Right kidney (tissue), 1 donor: ENCODE results near the gene LARGE1.

Experiments
- DNase-seq: peaks from one replicate; pipeline ENCODE4 v3.0.0-alpha.2; 2016

Gene LARGE1

DNA sequence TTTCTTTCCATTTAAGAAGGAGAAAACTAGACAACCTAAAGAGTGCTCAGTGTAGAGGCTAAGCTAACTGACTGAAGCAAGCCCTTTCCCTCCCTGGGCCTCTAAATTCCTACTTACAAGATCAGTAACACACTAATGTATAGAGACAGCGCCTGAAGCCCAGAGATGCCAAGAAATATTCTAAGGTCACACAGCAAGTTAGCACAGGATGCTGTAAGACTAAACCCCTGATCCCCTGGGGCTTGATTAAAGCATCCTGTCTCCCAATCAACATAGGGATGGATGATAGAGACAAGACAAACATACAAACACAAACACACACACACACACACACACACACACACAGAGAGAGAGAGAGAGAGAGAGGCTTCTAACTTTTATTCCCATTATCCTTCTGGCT is 5.6 kb downstream of the LARGE1 start:
- DNase-seq, result no peak

DNA sequence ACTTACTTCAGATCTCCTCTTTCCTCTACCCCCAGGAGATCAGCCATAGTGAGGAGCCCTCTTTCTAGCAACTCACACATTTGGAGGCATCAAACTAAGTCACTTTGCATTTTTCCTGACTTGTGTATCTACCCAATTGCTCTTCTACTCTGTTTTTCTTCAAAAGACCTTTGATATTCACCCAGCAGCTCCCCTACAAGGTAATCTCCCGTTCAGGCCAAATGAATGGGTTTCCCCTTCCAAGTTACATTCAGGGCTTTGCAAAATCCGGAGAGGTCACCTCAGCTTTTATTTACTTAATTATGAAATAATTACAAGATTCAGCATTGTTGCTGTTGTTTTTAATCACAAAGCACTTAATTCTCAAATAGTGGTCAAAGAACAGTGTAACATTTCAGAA is 6.1 kb downstream of the LARGE1 start:
- DNase-seq, result no peak

DNA sequence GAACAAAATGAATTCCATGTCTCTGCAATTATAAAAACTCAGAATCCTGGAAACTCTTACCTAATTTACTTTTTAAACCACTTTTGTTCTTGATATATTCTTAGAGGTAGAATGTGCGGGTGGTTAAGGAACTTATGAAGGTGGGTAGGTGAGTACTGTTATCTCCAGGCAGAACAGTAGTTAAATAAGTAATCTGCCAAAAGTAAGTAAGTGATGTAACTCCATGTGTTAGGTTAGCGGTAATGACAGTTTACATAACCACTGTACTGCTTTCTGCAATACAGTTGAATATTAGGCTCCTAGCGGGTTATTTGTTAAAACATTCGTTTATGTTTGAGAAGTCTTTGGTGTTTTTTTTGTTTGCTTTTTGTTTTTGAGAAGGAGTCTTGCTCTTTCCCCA is 7.1 kb downstream of the LARGE1 start:
- DNase-seq, result no peak

DNA sequence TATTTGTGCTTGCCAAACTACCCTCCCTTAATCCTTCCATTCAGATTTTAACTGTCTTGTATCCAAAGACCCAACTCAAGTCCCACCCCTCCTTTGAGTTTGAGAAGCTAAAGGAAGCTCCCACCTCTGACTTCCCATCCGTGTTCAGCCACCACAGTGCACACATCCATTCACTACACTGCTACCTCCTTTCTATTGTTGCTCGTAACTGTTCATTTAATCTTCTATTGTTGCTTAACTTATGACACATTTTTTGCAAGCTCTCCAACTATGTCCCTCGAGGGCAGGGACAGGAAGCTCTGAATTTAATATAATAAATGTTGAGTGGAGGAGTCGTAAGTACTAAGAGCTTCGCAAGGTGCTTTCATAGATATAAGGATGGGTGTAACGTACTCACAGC is 10.4 kb downstream of the LARGE1 start:
- DNase-seq, result no peak

DNA sequence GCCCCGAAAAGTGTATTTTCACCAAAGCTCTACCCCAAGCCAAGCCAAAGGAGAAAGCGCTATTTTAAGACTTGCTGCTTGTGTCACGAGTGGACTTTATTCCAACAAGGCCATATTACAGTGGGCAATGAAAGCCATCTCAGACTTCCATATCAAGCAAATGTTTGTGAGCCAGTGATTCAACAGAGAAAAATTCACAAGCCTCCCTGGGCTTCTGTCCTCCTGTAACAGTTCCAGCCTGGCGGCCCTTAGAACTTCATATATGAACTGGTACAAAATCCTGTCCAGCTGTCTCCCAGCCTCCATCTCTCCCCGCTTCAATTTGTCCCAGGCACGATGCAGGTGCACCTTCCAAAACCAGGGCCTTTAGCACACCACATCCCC is 11.2 kb downstream of the LARGE1 start:
- DNase-seq, result no peak

DNA sequence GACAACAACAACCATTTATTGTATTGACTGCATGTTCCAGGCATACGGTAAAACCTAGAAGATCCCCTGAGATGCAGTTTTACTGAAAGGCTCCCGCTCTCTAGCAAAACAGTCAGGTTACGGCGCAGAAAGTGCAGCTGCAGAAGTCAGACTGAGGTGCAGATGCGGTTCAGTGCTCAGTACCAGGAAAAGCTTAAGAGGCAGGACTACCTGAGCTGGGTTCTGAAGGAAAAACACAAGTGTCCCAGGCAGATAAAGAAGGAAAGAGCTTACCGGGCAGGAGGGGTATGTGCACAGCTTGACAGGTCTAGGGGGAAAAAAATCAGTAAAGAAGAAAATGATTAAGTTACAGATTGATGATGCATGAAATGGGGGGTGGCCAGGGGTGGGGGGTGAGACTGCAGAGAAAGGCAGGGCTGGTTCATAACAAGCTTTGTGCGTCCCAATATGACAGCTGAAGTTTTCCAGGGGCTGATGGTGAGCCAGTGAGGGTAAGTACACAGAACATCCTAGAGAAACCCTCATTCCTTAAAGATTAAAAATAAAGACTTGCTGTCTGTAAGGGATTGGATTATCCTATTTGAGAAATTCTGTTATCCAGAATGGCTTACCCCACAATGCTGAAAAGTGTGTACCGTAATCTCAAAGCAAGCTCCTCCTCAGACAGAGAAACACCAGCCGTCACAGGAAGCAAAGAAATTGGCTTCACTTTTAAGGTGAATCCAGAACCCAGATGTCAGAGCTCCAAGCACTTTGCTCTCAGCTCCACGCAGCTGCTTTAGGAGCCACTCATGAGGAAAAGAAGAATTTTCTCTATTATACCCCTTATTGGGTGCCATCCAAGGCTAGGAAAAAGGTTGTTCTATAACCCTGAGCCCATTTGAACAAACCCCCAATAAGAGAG is 11.9 kb downstream of the LARGE1 start:
- DNase-seq, result no peak

DNA sequence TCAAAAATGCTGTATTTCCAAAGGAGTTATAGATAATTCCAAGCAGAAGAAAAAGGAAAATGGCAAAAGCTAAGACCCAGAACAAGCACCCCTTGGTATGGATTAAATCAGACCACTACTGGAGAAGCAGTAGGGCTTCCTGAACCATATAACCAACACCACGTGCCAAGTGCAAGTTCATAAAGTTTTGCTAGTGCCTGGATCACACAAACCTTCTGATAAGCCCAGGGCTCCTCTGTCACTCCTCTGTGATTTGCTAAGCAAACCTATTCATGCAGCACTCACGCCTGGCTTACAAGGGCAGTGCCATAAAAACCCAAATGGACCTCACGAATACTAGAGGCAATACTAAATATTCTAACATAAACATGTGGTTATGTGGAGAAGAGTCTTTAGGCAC is 13.3 kb downstream of the LARGE1 start:
- no peak for DNase-seq

DNA sequence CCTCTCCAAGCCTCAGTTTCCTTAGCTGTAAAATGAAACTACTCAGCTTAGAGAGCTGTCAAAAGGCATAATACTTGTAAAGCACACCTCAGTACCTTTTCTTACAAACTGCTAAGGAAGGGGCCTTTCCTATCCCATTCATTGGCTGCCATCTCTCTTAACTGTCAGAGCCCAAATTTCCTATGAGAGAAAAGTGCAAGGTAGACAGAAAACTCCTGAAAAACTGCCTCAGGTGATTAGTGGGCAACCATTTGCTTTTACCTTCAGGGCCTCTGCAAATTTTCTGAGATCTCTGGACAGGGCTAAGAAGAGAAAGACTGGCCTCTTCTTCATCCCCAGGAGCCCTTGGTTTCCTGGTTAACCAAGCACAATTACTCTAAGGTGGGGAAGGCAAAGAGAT is 13.8 kb downstream of the LARGE1 start:
- DNase-seq, result no peak

DNA sequence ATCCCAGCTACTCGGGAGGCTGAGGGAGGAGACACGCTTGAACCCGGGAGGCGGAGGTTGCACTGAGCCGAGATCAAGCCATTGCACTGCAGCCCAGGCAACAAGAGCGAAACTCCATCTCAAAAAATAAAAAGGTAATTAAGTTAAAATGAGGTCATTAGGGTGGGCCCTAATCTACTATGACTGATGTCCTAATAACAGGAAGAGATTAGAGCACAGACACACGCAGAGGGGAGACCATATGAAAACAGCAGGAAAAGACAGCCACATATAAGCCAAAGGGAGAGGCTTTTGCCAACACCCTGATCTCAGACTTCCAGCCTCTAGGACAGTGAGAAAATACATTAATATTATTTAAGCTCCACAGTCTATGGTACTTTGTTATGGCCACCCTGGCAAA is 17.3 kb downstream of the LARGE1 start:
- no peak for DNase-seq

DNA sequence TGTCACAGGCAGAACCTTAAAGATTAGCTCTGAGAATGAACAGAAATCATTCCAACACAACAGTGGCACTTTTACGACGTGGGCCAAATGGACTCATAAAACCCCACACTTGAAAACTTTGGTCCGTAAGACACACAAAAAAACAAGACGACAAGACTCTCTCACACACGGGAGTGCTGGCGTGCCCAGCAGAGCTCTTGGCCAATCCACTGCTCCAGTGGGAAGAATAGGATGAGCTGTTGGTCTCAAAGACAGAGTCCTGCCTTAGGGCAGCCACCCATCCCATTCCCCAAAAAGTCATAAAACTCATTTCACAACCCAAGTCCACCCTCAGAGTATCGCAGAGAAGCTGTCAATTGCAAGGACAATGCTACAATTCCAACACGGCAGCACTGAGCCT is 18.2 kb downstream of the LARGE1 start:
- no peak for DNase-seq

DNA sequence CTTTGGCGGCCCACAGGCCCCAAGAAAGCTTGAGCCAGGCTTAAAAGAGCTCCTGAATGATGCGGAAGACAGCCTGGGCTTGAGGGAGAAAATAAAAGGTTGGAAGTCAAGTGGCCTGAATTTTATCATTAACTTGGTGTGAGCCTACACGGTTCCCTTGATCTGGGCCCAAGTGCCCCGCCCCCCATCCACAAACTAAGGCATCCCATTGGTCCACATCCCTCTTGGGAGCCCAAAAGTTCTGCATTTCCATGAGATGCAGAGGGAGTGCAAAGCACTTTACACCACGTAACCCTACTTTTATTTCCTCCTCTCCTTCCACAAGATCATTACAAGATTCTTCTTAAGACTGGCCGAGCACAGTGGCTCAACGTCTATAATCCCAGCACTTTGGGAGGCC is 22.2 kb downstream of the LARGE1 start:
- no peak for DNase-seq

DNA sequence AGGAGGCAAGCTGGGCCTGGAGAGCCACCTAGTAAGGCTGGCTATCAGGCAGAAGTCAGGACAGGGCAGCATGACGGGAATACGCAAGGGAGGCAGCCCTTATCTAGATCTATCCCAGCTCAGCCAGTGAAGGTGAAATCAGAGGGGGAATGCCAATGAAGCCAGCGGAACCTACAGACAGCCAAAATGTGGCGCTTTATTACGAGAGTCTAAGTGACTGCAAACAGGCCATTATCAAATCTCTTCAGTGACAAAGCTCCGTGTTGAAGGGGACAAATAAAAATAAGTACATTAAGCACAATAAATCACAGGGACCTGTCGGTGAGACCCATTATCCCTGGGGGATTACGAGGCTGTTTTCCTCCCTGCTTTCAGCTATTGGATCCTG is 22.8 kb downstream of the LARGE1 start:
- DNase-seq, result no peak

DNA sequence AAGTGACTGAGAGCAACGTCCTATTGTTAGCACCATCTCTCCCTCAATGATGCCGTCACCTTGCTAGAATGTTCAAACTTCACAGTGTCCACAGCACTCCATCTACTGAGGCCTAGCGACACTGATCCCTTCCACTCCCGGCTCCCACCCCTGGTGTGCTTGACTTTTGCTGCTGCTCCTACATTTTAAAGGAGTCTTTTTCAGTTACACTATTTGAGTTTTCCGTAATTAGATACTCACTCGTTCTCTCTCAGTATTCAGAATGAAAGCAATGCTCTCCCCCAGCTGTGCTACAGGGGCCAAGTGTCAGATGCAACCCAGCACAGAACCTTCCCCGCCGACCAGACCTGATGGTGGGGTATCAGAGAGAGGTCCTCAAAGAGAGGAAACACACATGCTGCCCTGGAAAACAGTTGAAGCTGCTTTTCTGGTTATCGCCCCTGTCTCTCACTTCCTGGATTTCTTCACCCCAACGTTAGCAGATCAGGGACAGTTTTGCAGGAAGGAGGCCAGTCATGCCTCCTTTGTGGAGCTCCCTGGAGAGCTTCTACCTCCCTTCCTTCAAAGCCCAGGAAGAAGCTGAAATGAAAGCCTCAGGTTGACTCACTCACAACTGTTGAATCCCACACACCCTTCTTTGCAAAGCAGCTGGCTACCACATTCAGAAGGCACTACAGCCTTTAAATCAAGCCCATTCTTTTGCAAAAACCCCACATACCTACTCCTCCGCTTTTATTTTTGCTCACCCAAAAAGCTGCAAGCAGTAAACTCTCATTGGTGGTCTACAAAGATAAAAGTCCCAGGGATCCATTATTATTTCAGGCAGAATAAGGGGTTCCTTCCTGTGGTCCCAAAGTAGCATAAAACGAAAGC is 23.5 kb downstream of the LARGE1 start:
- no peak for DNase-seq

DNA sequence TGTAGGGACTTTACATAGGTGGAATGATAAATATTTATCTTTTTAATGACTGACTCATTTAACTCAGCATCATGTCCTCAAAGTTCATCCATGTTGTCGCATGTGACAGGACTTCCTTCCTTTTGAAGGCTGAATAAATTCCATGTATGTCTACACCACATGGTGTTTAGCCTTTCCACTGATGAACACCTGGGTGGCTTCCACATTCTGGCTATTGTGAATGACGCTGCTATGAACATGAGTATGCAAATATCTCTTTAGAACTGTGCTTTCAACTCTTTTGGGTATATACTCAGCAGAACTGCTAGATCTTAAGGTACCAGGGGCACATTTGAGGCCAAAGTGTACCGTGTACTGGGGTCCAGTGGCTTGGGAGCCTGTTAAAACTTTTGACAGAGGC is 24.1 kb downstream of the LARGE1 start:
- DNase-seq, result no peak

DNA sequence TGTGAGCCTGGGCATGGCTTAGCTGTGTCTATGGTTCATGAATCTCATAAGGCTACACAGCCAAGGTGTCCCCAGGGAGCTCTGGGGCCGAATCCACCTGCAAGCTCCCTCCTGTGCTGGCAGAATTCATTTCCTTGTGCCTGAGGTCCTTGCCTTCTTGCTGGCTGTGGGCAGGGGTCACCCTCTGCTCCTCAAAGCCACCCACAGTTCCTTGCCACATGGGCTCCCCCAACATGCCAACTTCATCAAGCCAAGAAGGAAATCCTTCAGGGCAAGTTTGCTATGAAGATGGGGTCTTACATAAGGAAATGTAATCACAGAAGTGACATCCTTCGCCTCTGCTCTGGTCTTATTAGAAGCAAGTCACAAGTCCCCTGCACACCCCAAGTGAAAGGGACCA is 24.8 kb downstream of the LARGE1 start:
- no peak for DNase-seq

DNA sequence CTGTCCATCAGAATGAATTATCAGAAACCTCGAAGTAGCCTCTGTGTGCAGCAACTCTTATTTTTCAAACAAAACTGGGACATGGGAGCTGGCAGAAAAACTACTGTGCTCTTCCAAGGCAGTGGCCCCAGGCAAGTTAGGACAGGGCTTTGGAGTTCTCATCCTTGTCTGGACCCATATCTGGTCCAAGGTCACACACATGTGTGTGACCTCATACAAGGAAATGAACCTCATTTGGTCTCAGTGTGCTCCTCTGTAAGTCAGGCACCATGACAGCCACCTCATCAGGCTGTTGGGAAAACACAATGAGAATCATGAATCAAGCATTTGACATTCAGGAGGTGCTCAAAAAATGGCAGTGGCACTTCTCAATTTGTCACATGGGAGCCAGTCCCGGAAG is 25.8 kb downstream of the LARGE1 start:
- DNase-seq, result no peak

DNA sequence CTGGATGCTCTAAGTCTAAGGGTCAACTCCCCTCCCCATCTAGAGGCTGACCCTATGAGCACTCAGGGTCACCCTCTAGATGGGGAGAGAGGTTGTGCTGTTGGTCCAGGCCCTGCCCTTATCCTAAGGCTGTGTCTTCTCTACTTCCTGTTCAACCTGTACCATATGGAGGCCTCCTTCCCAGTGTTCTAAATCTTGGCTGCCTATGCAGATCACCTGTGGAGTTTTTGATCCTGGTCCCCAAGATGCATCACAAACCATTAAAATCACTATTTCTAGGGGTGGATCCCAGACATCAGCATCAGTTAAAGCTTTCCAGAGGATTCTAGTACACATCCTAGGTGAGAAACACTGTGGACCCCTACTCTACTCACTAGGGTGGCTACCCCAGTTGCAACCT is 26.2 kb downstream of the LARGE1 start:
- no peak for DNase-seq

DNA sequence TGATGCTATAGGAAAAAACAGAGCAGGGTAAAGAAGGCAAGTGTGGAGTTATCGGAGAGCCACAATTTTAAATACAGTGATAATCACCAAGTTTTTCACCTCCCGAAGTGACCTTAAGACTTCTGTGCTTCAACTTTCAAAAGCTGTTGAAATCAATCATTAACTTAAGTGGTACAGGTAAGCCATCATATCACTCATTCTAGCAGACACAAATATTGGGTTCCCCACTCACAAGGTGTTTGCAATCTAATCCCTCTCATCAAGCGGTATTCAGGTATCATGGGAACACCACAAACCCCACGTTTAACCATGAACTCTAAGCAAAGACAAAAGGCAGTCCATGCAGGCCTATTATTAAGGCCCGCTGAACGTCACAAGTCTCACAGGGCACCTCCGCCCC is 26.8 kb downstream of the LARGE1 start:
- DNase-seq, result no peak

DNA sequence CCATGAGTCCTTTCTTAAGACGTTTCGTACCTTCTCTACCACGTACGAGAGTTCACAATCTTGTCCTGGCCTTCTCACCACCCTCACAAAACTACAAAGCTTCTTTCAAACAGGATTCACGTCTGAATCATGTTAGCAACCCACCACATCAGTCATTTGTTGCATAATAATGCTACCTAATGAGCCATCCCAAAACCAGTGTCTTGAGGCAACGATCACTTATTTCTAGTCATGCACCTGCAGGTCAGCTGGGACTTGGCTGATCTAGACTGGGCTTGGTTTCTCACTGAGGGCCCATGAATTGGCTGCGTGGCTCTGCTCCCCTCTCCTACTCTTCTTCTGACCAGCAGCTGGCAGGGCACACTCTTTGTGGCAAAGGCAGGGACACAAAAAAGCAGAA is 28.3 kb downstream of the LARGE1 start:
- DNase-seq, result no peak

DNA sequence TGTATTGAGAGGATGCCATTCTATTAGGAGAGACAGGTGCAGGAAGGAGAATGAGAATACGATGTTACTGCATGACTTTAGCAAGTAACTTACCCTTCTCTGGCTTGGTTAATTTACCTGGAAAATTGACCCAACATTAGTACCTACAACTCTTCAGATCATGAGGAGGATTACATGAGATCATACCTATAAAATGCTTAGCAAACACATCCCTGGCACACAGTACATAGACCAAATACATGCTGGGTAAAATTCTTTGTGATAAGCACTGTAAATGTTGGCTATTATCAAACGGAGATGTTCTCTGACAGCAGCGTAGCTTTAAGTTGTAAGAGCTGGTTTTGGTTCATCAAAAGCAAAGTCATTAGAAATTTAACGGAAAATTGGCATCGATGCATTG is 28.8 kb downstream of the LARGE1 start:
- DNase-seq, result no peak

DNA sequence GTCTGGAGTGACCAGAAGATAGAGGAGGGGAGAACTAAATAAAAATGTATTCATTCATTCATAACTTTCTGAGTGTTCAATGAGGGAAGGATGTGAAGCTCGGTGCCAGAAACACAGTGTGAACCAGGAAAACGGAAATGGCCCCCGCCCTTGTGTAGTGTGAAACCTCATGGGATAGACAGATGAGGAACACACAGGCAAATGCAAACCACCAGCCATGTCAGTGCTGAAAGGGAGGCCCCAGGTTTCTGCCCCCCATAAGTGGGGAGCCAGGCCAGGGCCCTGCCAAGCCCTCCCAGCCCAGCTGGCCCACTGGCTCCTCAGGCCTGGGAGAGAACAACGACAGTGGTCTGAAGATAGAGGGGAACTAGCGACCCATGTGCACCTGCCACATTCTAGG is 30.5 kb downstream of the LARGE1 start:
- no peak for DNase-seq

DNA sequence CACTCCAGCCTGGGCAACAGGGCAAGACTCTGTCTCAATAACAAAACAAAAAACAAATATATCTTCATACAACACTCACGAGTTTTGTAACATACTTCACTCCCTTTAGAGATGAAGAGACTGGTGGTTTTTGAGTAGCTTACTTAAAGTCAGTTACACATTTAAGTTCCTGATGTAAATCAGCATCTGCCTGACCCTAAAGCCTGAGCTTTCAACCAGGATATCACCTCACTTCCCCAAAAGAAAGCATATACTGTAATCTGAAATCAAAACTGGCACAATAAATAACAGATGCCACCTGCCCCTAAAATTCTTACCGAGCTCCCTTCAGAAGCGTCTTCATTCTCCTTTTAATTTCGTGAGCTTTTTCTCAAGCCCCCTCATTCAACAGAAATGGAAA is 31.5 kb downstream of the LARGE1 start:
- no peak for DNase-seq

DNA sequence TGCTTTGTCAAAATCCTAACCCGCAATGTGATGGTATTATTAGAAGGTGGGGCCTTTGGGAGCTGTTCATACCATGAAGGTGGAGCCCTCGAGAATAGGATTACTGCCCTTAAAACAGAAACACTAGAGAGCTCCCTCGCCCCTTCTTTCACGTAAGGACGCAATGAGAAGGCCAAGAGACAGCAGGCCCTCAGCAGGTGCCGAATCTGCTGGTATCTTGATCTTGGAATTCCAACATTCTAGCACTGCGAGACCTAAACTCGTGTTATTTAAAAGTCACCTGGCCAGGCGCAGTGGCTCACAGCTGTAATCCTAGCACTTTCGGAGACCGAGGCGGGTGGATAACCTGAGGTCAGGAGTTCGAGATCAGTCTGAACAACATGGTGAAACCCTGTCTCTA is 33.1 kb downstream of the LARGE1 start:
- no peak for DNase-seq

DNA sequence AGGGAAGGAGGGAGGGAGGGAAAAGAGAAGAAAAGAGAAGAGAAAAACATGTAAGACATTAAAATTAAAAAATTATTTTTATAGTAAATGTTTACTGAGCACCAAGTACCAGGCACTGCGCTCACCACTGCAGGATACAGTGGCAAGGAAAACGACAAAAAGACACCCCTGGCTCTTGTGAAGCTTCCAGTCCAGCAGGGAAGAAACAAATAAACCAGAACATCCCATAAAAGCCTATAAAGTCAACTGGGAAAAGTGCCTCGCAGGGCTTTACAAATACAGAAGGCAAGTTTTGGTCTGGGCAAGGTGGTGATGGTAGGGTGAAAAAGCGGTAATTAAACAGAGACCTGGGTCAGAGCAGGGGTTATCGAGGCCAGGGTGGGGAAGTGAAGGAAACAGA is 33.6 kb downstream of the LARGE1 start:
- DNase-seq, result no peak
